AG04450 (cell line): ENCODE data around the gene MUS81. TPM values are rescaled to one million over a fixed set of nuclear protein-coding genes. Genes with fewer than 3 reads are reported as not detected.
A peak's percentile ranks its signal among the peaks of the same experiment; 100 is the strongest.

Source experiments
- CTCF ChIA-PET: fragments of 300-600, 350-600 bp; formaldehyde crosslinking; extraction: SDS; loops from one replicate; lab custom pipeline; 2022; ENCODE audit warnings: antibody characterized with exemption, inconsistent platforms; lab: Charles Lee
- POLR2A ChIA-PET: fragments of 350-600 bp; formaldehyde crosslinking; extraction: SDS; loops from one replicate; lab custom pipeline; 2021; ENCODE audit warnings: antibody characterized with exemption, inconsistent platforms; lab: Yijun Ruan, JAX
- DNase-seq: peaks from one replicate; pipeline ENCODE4 v3.0.0-alpha.2; 2011; ENCODE audit warnings: low read depth, low spot score
- H3K27ac ChIP-seq: one replicate; pipeline ENCODE4 v1.5.1; 2012; ENCODE audit warnings: low read depth, low read length, control low read depth
- H3K27me3 ChIP-seq: one replicate; pipeline ENCODE4 v1.6.0; 2012; ENCODE audit warnings: low read length; ENCODE audit not compliant: control insufficient read depth, insufficient read depth
- H3K4me3 ChIP-seq: 2 replicates; pipeline ENCODE4 v1.5.1; 2011; ENCODE audit warnings: mild to moderate bottlenecking, low read depth, low read length, control low read depth
- H3K9me3 ChIP-seq: 2 replicates; pipeline ENCODE4 v1.5.1; 2012; ENCODE audit warnings: low read length; ENCODE audit not compliant: control insufficient read depth, insufficient read depth
- CTCF ChIP-seq: IDR thresholded peaks from 2 replicates; pipeline ENCODE4 v1.5.1; 2011; ENCODE audit warnings: low read depth, low read length, control low read depth, inconsistent platforms
- polyA plus RNA-seq: library from polyadenylated mRNA; depleted of rRNA; stranded (reverse); fragments of >200 nt; gene quantifications from 2 replicates; pipeline ENCODE4 v1.2.3, GENCODE V29; 2011

The MUS81 gene
- polyA plus RNA-seq, 1 experiment: 23.8 TPM

- ChIA-PET CTCF (interaction anchor here (0.6 kb wide), 1 partner anchor 31 kb away, joined by 3 read pairs; the partner anchor contains the start of gene FIBP), POLR2A (interaction anchor here (0.5 to 0.7 kb wide), 2 partner anchors 12 to 152 kb away, joined by 3 to 6 read pairs; no protein-coding TSS in a partner anchor)
- no peak for DNase-seq
- Histone ChIP-seq H3K9me3 (peaks cover 7% of the 10 kb centered on the region; the same call in 1 of the 2 replicates), H3K27ac (peak overlapping the region; percentile 61), H3K4me3 (peak overlapping the region; percentile 93), H3K27me3 (no peaks in the 10 kb centered on the region)
- TF ChIP-seq CTCF: no peak
Measured at GRCh38 chr11:65856689-65857499, 3.3 kb upstream of the MUS81 start.

- H3K27me3 ChIP-seq: no peaks in the 10 kb centered on the region
- POLR2A ChIA-PET: interaction anchor here (1.0 kb wide), 3 partner anchors 43 to 350 kb away, joined by 3 to 6 read pairs (median 5); partner anchors contain the start of gene FOSL1
- no peak for TF ChIP-seq CTCF
- H3K9me3 ChIP-seq: peaks cover 2% of the 10 kb centered on the region; the same call in 1 of the 2 replicates
- CTCF ChIA-PET: interaction anchor here (0.6 kb wide), 1 partner anchor 31 kb away, joined by 3 read pairs; the partner anchor contains the start of gene FIBP
- peak overlapping the region; percentile 61 for H3K27ac ChIP-seq
- peak overlapping the region; percentile 93 for H3K4me3 ChIP-seq
- no peak for DNase-seq
Measured at GRCh38 chr11:65857500-65857852, 2.8 kb upstream of the MUS81 start.

GRCh38 chr11:65857853-65858680 lies 2.2 kb upstream of the MUS81 start, which contains the start of gene CFL1:
Gene CFL1, minus strand, starts transcription at chr11:65858180. Its CDS starts 81 bp downstream, at chr11:65858099.
- CTCF ChIA-PET: interaction anchor here (0.7 to 3.1 kb wide), 3 partner anchors 11 to 200 kb away, joined by 4 to 39 read pairs (median 35); partner anchors contain the start of genes CCDC85B and FIBP
- Histone ChIP-seq H3K9me3 (no peaks in the 10 kb centered on the region; the same call in 1 of the 2 replicates), H3K4me3 (peak within 1 kb of the TSS; percentile 93), H3K27ac (peak within 1 kb of the TSS; percentile 99), H3K27me3 (no peaks in the 10 kb centered on the region)
- TF ChIP-seq CTCF: no peak
- POLR2A ChIA-PET: interaction anchor here (0.6 to 2.9 kb wide), 26 partner anchors 9 to 724 kb away, joined by 3 to 65 read pairs (median 4); partner anchors contain the start of genes BANF1, CCDC85B, EFEMP2 and EIF1AD
- DNase-seq: peak; percentile 96

- TF ChIP-seq CTCF: no peak
- Histone ChIP-seq H3K4me3 (peak overlapping the region; percentile 68), H3K27ac (peak overlapping the region; percentile 99), H3K9me3 (no peaks in the 10 kb centered on the region; the same call in 1 of the 2 replicates), H3K27me3 (no peaks in the 10 kb centered on the region)
- POLR2A ChIA-PET: interaction anchor here (0.6 to 2.9 kb wide), 28 partner anchors 9 to 725 kb away, joined by 3 to 65 read pairs (median 4); partner anchors contain the start of genes BANF1, CCDC85B, EFEMP2 and EIF1AD
- DNase-seq: no peak
- CTCF ChIA-PET: interaction anchor here (0.7 to 3.1 kb wide), 4 partner anchors 10 to 201 kb away, joined by 4 to 39 read pairs (median 36); partner anchors contain the start of genes CCDC85B and FIBP
Measured at GRCh38 chr11:65858681-65859087, 1.5 kb upstream of the MUS81 start.
